DMS153 treated with DMSO at 0.1 percent for 48 hours (cell line): ENCODE results near the gene CDX1.

Experiments used
- DNase-seq: peaks from one replicate; lab custom pipeline; 2025; ENCODE audit not compliant: unreplicated experiment; lab: John Stamatoyannopoulos, UW

The CDX1 gene

GRCh38 chr5:150131461-150131860, 35.1 kb upstream of the CDX1 start:
- no peak for DNase-seq

- no peak for DNase-seq
These were observed 34.4 kb upstream of the CDX1 start for GRCh38 chr5:150131978-150132694.

GRCh38 chr5:150132740-150133139, 33.8 kb upstream of the CDX1 start:
- DNase-seq = no peak

GRCh38 chr5:150133581-150134197, 32.9 kb upstream of the CDX1 start:
- no peak for DNase-seq

GRCh38 chr5:150134198-150134588, 32.4 kb upstream of the CDX1 start:
- no peak for DNase-seq

- DNase-seq = no peak
These were observed 30.8 kb upstream of the CDX1 start for GRCh38 chr5:150135557-150136304.

- DNase-seq = no peak
These were observed 30.0 kb upstream of the CDX1 start for GRCh38 chr5:150136305-150137167.

- no peak for DNase-seq
These were observed 29.2 kb upstream of the CDX1 start for GRCh38 chr5:150137168-150137957.

- DNase-seq = no peak
These were observed 28.6 kb upstream of the CDX1 start for GRCh38 chr5:150137997-150138396.

- DNase-seq = no peak
These were observed 27.9 kb upstream of the CDX1 start for GRCh38 chr5:150138551-150139265.

- DNase-seq = no peak
These were observed 27.2 kb upstream of the CDX1 start for GRCh38 chr5:150139334-150139733.

GRCh38 chr5:150140830-150141229, 25.7 kb upstream of the CDX1 start:
- no peak for DNase-seq

- no peak for DNase-seq
These were observed 24.9 kb upstream of the CDX1 start for GRCh38 chr5:150141544-150142184.

GRCh38 chr5:150142185-150142958, 24.2 kb upstream of the CDX1 start:
- DNase-seq = no peak

- DNase-seq = no peak
These were observed 23.6 kb upstream of the CDX1 start for GRCh38 chr5:150142959-150143349.

- DNase-seq = no peak
These were observed 23.0 kb upstream of the CDX1 start for GRCh38 chr5:150143350-150144245.

- DNase-seq = no peak
These were observed 22.3 kb upstream of the CDX1 start for GRCh38 chr5:150144246-150144801.
